ENCODE measurements around the gene TBX15.

The TBX15 gene

GRCh38 chr1:118907466-118907865 is 80.7 kb downstream of the TBX15 start:
- H3K27ac ChIP-seq, result no peak overlapping the region
- H3K36me3 ChIP-seq, result no peaks in the 10 kb centered on the region
- no peak overlapping the region for H3K4me3 ChIP-seq (ENCODE audit: low read depth in 1 of 2, low read length in 1 of 2)
- no peaks in the 10 kb centered on the region for H3K9me3 ChIP-seq
- TF ChIP-seq CTCF (IDR thresholded peaks at IDR 0.05), result no peak
- H3K27me3 ChIP-seq, result no peaks in the 10 kb centered on the region
- no peaks in the 10 kb centered on the region for H3K4me1 ChIP-seq (ENCODE audit: control insufficient read depth in 1 of 2, insufficient read depth in 1 of 2, low read depth in 1 of 2, low read length in 1 of 2)

- no peaks in the 10 kb centered on the region for H3K9me3 ChIP-seq
- H3K27ac ChIP-seq, result no peak overlapping the region
- no peak overlapping the region for H3K4me3 ChIP-seq (ENCODE audit: low read depth in 1 of 2, low read length in 1 of 2)
- H3K4me1 ChIP-seq (ENCODE audit: control insufficient read depth in 1 of 2, insufficient read depth in 1 of 2, low read depth in 1 of 2, low read length in 1 of 2), result no peaks in the 10 kb centered on the region
- no peak for TF ChIP-seq CTCF (IDR thresholded peaks at IDR 0.05)
- H3K36me3 ChIP-seq, result no peaks in the 10 kb centered on the region
- no peaks in the 10 kb centered on the region for H3K27me3 ChIP-seq
Measured at GRCh38 chr1:118905671-118906070, 82.5 kb downstream of the TBX15 start.

GRCh38 chr1:118905196-118905595 is 82.9 kb downstream of the TBX15 start:
- Histone ChIP-seq H3K9me3 (no peaks in the 10 kb centered on the region), H3K4me3 (ENCODE audit: low read depth in 1 of 2, low read length in 1 of 2) (no peak overlapping the region), H3K4me1 (ENCODE audit: control insufficient read depth in 1 of 2, insufficient read depth in 1 of 2, low read depth in 1 of 2, low read length in 1 of 2) (no peaks in the 10 kb centered on the region), H3K27me3 (no peaks in the 10 kb centered on the region), H3K27ac (no peak overlapping the region), H3K36me3 (no peaks in the 10 kb centered on the region)
- no peak for TF ChIP-seq CTCF (IDR thresholded peaks at IDR 0.05)

GRCh38 chr1:118902711-118903191 is 85.4 kb downstream of the TBX15 start:
- no peak overlapping the region for H3K4me3 ChIP-seq (ENCODE audit: low read depth in 1 of 2, low read length in 1 of 2)
- no peak overlapping the region for H3K27ac ChIP-seq
- H3K9me3 ChIP-seq, result no peaks in the 10 kb centered on the region
- no peaks in the 10 kb centered on the region for H3K4me1 ChIP-seq (ENCODE audit: control insufficient read depth in 1 of 2, insufficient read depth in 1 of 2, low read depth in 1 of 2, low read length in 1 of 2)
- H3K36me3 ChIP-seq, result no peaks in the 10 kb centered on the region
- no peaks in the 10 kb centered on the region for H3K27me3 ChIP-seq
- no peak for TF ChIP-seq CTCF (IDR thresholded peaks at IDR 0.05)

- H3K27ac ChIP-seq, result no peak overlapping the region
- TF ChIP-seq CTCF (IDR thresholded peaks at IDR 0.05), result no peak
- H3K4me1 ChIP-seq (ENCODE audit: control insufficient read depth in 1 of 2, insufficient read depth in 1 of 2, low read depth in 1 of 2, low read length in 1 of 2), result no peaks in the 10 kb centered on the region
- no peaks in the 10 kb centered on the region for H3K27me3 ChIP-seq
- H3K36me3 ChIP-seq, result no peaks in the 10 kb centered on the region
- H3K4me3 ChIP-seq (ENCODE audit: low read depth in 1 of 2, low read length in 1 of 2), result no peak overlapping the region
- no peaks in the 10 kb centered on the region for H3K9me3 ChIP-seq
Measured at GRCh38 chr1:118902299-118902698, 85.8 kb downstream of the TBX15 start.
